Effector memory CD8-positive, alpha-beta T cell (primary cell): ENCODE results near the gene ZNF729.
"Not testable (repeated sequence)": the region's sequence is repeated elsewhere in the genome, so short reads cannot be mapped to it uniquely, and the experiment has no call there.

Experiments
- ATAC-seq: fragments of 150-1000 bp; cut with Tn5 transposase; replicated peaks from 2 replicates; pipeline ENCODE4 v1.10.0; 2021; ENCODE audit warnings: mild to moderate bottlenecking, moderate library complexity
- DNase-seq, 3 experiments: peaks; one replicate each; pipeline ENCODE4 v3.0.0; 2021
- H3K27ac Mint-ChIP-seq, 2 donors: one replicate each; pipeline ENCODE4 v1.8.0; 2022; ENCODE audit warnings: mild to moderate bottlenecking in 2 of 2, mixed read lengths in 2 of 2, moderate library complexity in 2 of 2
- H3K27me3 Mint-ChIP-seq, 2 donors: one replicate each; pipeline ENCODE4 v1.8.0; 2022; ENCODE audit warnings: mixed read lengths in 2 of 2
- H3K36me3 Mint-ChIP-seq: one replicate; pipeline ENCODE4 v1.8.0; 2022; ENCODE audit warnings: mild to moderate bottlenecking, moderate library complexity, mixed read lengths; ENCODE audit not compliant: insufficient read depth
- H3K4me1 Mint-ChIP-seq, 2 donors: one replicate each; pipeline ENCODE4 v1.8.0; 2022; ENCODE audit warnings: low read depth in 2 of 2, mixed read lengths in 2 of 2
- H3K4me3 Mint-ChIP-seq, 2 donors: one replicate each; pipeline ENCODE4 v1.8.0; 2022; ENCODE audit warnings: mild to moderate bottlenecking in 2 of 2, mixed read lengths in 2 of 2, moderate library complexity in 2 of 2
- H3K9me3 Mint-ChIP-seq, 2 donors: one replicate each; pipeline ENCODE4 v1.8.0; 2022; ENCODE audit warnings: mixed read lengths in 2 of 2
- total RNA-seq, 9 experiments: gene quantifications; one replicate each; lab custom pipeline; 2026; lab: John Stamatoyannopoulos, UW

ZNF729 gene
- total RNA-seq: 0 reads per million in 9 experiments

DNA sequence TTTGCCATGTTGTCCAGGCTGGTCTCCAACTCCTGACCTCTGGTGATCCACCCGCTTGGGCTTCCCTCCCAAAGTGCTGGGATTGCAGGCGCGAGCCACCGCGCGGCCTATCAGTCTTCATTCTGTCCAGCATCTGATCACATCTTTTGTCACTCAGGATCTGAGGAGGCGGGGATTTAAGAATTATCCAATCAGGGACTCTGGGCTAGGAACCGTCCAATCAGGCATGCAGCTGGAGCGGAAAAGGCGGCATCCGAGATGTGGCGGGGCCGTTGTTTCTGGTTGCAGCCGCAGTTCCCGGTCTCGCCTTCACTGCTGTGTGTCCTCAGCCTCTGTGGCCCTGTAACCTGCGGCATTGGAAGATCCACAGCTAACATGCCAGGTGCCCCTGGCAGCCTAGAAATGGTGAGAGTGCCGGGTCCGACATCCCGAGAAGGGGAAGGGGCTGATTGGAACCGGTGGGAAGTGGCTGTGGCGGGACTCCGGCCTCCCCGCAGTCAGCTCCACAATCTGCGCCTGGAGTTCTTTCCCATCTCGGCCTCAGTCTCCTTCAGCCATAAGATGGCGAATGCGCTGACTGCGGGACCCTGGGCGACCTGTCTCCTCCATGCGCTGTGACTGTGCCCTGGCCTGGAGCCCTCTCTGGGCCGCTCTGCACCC lies at the start of gene ZNF729:
TSS of gene ZNF729 (plus strand) at position 291 of the 660 bp plus-strand sequence. CDS start at position 376, 85 bp downstream.
- H3K27me3 Mint-ChIP-seq: peaks cover 0 to 9% of the 10 kb centered on the region in 2 donors
- no peak within 1 kb of the TSS for H3K27ac Mint-ChIP-seq
- H3K9me3 Mint-ChIP-seq: peaks cover 0 to 3% of the 10 kb centered on the region in 2 donors
- H3K4me1 Mint-ChIP-seq: no peaks in the 10 kb centered on the region
- H3K4me3 Mint-ChIP-seq: no peak within 1 kb of the TSS
- DNase-seq (no peak), ATAC-seq (no peak)
- H3K36me3 Mint-ChIP-seq: no peaks in the 10 kb centered on the region

- ATAC-seq (no peak), DNase-seq (no peak)
- Mint-ChIP-seq H3K4me1 (no peaks in the 10 kb centered on the region), H3K4me3 (no peak overlapping the region), H3K9me3 (peaks cover 9 to 13% of the 10 kb centered on the region in 2 donors), H3K36me3 (no peaks in the 10 kb centered on the region), H3K27me3 (no peaks in the 10 kb centered on the region), H3K27ac (no peak overlapping the region)
These were observed 29.4 kb upstream of the ZNF729 start for GRCh38 chr19:22256856-22257255.

DNA sequence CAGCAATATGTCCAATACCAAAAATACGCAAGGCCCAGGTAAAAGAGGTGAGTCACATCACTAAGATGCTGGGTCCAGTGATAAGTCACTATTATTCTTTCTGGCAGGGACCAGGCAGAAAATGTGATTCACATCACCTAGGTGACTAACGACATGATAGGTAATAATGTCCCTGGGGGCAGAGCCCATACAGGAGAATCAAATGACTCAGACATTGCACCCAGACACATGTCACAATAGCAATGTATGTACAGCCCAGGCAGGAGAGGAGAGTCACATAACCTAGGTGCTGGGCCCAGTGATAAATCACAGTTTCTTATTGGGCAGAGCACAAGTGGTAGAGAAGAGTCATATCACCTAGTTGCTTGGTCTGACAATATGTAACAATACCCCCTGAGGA lies 28.9 kb upstream of the ZNF729 start:
- DNase-seq (no peak), ATAC-seq (no peak)
- Mint-ChIP-seq H3K4me1 (no peaks in the 10 kb centered on the region), H3K27me3 (no peaks in the 10 kb centered on the region), H3K9me3 (peaks cover 9 to 13% of the 10 kb centered on the region in 2 donors), H3K36me3 (no peaks in the 10 kb centered on the region), H3K4me3 (no peak overlapping the region), H3K27ac (no peak overlapping the region)

DNA sequence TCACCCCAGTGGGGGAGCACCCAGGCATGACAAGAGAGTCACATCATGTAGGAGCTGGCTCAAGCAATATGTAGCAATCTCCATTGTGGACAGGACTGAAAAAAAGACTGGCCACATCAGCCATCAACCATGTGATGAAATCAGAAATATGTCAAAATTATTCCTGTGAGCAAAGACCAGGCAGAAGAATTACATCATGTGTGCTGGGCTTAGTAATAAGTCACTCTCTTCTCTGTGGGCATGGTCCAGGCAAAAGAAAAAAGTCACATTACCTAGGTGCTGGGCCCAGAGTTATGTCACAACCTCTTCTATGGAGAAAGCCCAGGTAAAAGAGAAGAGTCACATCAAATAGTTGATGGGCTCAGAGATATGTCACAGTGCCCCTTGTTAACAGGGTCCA lies 28.3 kb upstream of the ZNF729 start:
- DNase-seq (no peak), ATAC-seq (no peak)
- Mint-ChIP-seq H3K9me3 (peaks cover 9 to 13% of the 10 kb centered on the region in 2 donors), H3K27me3 (no peaks in the 10 kb centered on the region), H3K4me1 (no peaks in the 10 kb centered on the region), H3K4me3 (no peak overlapping the region), H3K36me3 (no peaks in the 10 kb centered on the region), H3K27ac (no peak overlapping the region)

- Mint-ChIP-seq H3K9me3 (peaks cover 7 to 13% of the 10 kb centered on the region in 2 donors), H3K4me3 (no peak overlapping the region), H3K27me3 (no peaks in the 10 kb centered on the region), H3K4me1 (no peaks in the 10 kb centered on the region), H3K36me3 (no peaks in the 10 kb centered on the region), H3K27ac (no peak overlapping the region)
- ATAC-seq (no peak), DNase-seq (no peak)
These were observed 25.7 kb upstream of the ZNF729 start for GRCh38 chr19:22260499-22260898.

DNA sequence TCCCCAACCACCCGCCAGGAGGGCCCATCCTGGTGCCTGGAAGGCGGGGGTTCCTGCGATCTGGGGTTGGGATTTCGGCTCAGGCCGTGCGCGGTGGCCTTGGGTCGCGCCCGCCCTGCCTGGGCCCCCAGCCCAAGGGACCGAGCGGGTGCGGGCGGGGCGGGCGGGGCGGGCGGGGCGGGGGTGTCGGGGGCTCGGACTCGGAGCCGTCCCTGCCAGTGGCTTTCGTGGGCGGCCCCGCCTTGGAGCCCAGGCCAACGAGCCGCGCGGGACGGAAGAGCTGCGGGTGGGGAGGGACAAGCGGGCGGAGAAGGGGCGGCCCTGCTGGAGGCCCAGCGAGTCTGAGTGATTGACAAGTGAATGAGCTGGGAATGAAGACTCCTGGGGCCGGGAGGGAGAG lies 24.6 kb upstream of the ZNF729 start:
- no peaks in the 10 kb centered on the region for H3K36me3 Mint-ChIP-seq
- no peak overlapping the region for H3K27ac Mint-ChIP-seq
- H3K27me3 Mint-ChIP-seq: no peaks in the 10 kb centered on the region
- no peak overlapping the region for H3K4me3 Mint-ChIP-seq
- ATAC-seq (no peak), DNase-seq (no peak)
- peaks cover 7 to 13% of the 10 kb centered on the region in 2 donors for H3K9me3 Mint-ChIP-seq
- no peaks in the 10 kb centered on the region for H3K4me1 Mint-ChIP-seq

- H3K27ac Mint-ChIP-seq: no peak overlapping the region
- H3K4me1 Mint-ChIP-seq: no peaks in the 10 kb centered on the region
- no peak overlapping the region for H3K4me3 Mint-ChIP-seq
- peaks cover 6 to 23% of the 10 kb centered on the region in 2 donors for H3K9me3 Mint-ChIP-seq
- DNase-seq: no peak
- H3K36me3 Mint-ChIP-seq: no peaks in the 10 kb centered on the region
- H3K27me3 Mint-ChIP-seq: no peaks in the 10 kb centered on the region
- no peak for ATAC-seq
These were observed 23.1 kb upstream of the ZNF729 start for GRCh38 chr19:22263121-22263520.

DNA sequence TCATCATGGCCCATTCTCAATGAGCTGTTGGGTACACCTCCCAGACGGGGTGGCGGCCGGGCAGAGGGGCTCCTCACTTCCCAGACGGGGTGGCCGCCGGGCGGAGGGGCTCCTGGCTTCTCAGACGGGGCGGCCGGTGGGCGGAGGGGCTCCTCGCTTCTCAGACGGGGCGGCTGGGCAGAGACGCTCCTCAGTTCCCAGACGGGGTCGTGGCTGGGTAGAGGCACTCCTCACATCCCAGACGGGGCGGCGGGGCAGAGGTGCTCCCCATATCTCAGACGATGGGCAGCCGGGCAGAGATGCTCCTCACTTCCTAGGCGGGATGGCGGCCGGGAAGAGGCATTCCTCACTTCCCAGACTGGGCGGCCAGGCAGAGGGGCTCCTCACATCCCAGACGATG lies 35.3 kb downstream of the ZNF729 start:
- peaks cover 16 to 28% of the 10 kb centered on the region in 2 donors for H3K9me3 Mint-ChIP-seq

DNA sequence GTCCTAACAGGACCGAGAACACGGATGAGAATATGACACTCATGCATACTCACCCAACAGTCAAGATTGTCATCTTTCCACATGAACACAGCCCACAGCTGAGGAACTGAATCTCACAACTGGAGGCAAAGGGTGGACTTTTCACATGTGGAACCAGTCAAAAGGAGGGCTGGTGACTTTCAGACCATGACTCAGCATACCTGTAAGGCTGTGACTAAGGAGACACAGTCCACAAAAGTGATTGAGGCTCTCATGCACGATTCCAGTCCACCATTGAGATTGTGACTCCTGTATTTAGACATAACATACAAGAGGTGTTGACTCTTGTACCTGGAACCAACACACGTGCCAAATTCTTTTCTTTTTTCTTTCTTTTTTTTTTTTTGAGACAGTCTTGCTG lies 40.0 kb downstream of the ZNF729 start:
- Mint-ChIP-seq H3K4me1 (no peaks in the 10 kb centered on the region), H3K27me3 (no peaks in the 10 kb centered on the region), H3K9me3 (peaks cover 19 to 20% of the 10 kb centered on the region in 2 donors), H3K4me3 (no peak overlapping the region), H3K36me3 (no peaks in the 10 kb centered on the region), H3K27ac (no peak overlapping the region)
- no peak for DNase-seq
- ATAC-seq: no peak

More for the DNA sequence above, 35.3 kb downstream of the ZNF729 start:
- not testable (repeated sequence) for H3K27me3 Mint-ChIP-seq, H3K4me3 Mint-ChIP-seq, H3K27ac Mint-ChIP-seq, DNase-seq, ATAC-seq, H3K4me1 Mint-ChIP-seq, H3K36me3 Mint-ChIP-seq

- no peaks in the 10 kb centered on the region for H3K4me1 Mint-ChIP-seq
- peaks cover 14 to 17% of the 10 kb centered on the region in 2 donors for H3K9me3 Mint-ChIP-seq
- DNase-seq (no peak), ATAC-seq (no peak)
- no peak overlapping the region for H3K4me3 Mint-ChIP-seq
- H3K27ac Mint-ChIP-seq: no peak overlapping the region
- H3K36me3 Mint-ChIP-seq: no peaks in the 10 kb centered on the region
- no peaks in the 10 kb centered on the region for H3K27me3 Mint-ChIP-seq
These were observed 41.1 kb downstream of the ZNF729 start for GRCh38 chr19:22327321-22327720.

GRCh38 chr19:22331521-22331920 lies 45.3 kb downstream of the ZNF729 start:
- no peak for ATAC-seq
- H3K27me3 Mint-ChIP-seq: no peaks in the 10 kb centered on the region
- no peaks in the 10 kb centered on the region for H3K4me1 Mint-ChIP-seq
- DNase-seq: no peak
- peaks cover 0 to 10% of the 10 kb centered on the region in 2 donors for H3K9me3 Mint-ChIP-seq
- H3K4me3 Mint-ChIP-seq: no peak overlapping the region
- H3K27ac Mint-ChIP-seq: no peak overlapping the region
- H3K36me3 Mint-ChIP-seq: no peaks in the 10 kb centered on the region

DNA sequence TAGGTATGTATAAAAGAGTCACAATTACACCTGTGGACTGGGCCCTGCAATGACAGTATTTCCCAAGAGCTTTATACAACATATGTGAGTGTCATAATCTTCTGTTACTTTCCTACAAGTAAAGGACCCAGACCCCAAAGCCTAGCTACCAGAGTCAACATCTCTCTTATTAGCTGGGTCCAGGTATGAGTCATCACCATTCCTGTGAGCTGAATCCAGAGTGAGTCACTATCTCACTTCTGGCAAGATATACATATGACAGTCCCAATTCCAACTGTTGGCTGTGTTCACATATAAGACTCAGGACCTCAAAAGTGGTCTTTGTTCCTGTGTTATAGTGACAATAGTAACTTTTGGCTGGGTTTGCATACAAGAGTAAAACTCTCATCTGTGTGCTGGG lies 46.7 kb downstream of the ZNF729 start:
- DNase-seq (no peak), ATAC-seq (no peak)
- H3K9me3 Mint-ChIP-seq: peaks cover 0 to 6% of the 10 kb centered on the region in 2 donors
- no peaks in the 10 kb centered on the region for H3K36me3 Mint-ChIP-seq
- no peak overlapping the region for H3K4me3 Mint-ChIP-seq
- H3K4me1 Mint-ChIP-seq: no peaks in the 10 kb centered on the region
- no peak overlapping the region for H3K27ac Mint-ChIP-seq
- no peaks in the 10 kb centered on the region for H3K27me3 Mint-ChIP-seq

GRCh38 chr19:22335716-22336115 lies 49.5 kb downstream of the ZNF729 start:
- DNase-seq (no peak), ATAC-seq (no peak)
- H3K4me3 Mint-ChIP-seq: no peak overlapping the region
- H3K27me3 Mint-ChIP-seq: no peaks in the 10 kb centered on the region
- H3K36me3 Mint-ChIP-seq: no peaks in the 10 kb centered on the region
- H3K4me1 Mint-ChIP-seq: no peaks in the 10 kb centered on the region
- no peak overlapping the region for H3K27ac Mint-ChIP-seq
- peaks cover 0 to 2% of the 10 kb centered on the region in 2 donors for H3K9me3 Mint-ChIP-seq

GRCh38 chr19:22354665-22355064 lies 68.4 kb downstream of the ZNF729 start:
- H3K27ac Mint-ChIP-seq: no peak overlapping the region
- H3K4me3 Mint-ChIP-seq: no peak overlapping the region
- DNase-seq (no peak), ATAC-seq (no peak)
- peaks cover 0 to 2% of the 10 kb centered on the region in 2 donors for H3K9me3 Mint-ChIP-seq
- no peaks in the 10 kb centered on the region for H3K36me3 Mint-ChIP-seq
- H3K27me3 Mint-ChIP-seq: no peaks in the 10 kb centered on the region
- H3K4me1 Mint-ChIP-seq: no peaks in the 10 kb centered on the region
